Retinal pigment epithelial cell (primary cell): ENCODE measurements around the gene PLSCR3.

ENCODE experiments used
- DNase-seq: peaks from one replicate; pipeline ENCODE4 v3.0.0-alpha.2; 2010; ENCODE audit warnings: low read depth
- H3K4me3 ChIP-seq: 2 replicates; pipeline ENCODE4 v1.5.1; 2011; ENCODE audit warnings: mild to moderate bottlenecking, low read length, control low read depth, moderate library complexity
- CTCF ChIP-seq: conservative IDR thresholded peaks from 2 replicates; pipeline ENCODE4 v1.5.1; 2011; ENCODE audit warnings: low read depth, low read length, control low read depth, inconsistent platforms

Gene PLSCR3

GRCh38 chr17:7407485-7408251 lies 13.3 kb upstream of the PLSCR3 start, which contains the start of gene NLGN2:
Gene NLGN2 (plus strand): TSS chr17:7407845. CDS start chr17:7408256, 411 bp downstream.
- H3K4me3 ChIP-seq: no peak within 1 kb of the TSS
- no peak for TF ChIP-seq CTCF
- no peak for DNase-seq

GRCh38 chr17:7407082-7407481 lies 12.8 kb upstream of the PLSCR3 start:
- no peak for DNase-seq
- no peak for TF ChIP-seq CTCF
- no peak overlapping the region for H3K4me3 ChIP-seq

- TF ChIP-seq CTCF: no peak
- no peak overlapping the region for H3K4me3 ChIP-seq
- no peak for DNase-seq
These were observed 12.0 kb upstream of the PLSCR3 start for GRCh38 chr17:7406235-7406825.

- TF ChIP-seq CTCF: no peak
- DNase-seq: no peak
- H3K4me3 ChIP-seq: peak overlapping the region; percentile 49
These were observed 11.3 kb upstream of the PLSCR3 start for GRCh38 chr17:7405350-7406234.

GRCh38 chr17:7404737-7405349 lies 10.5 kb upstream of the PLSCR3 start:
- H3K4me3 ChIP-seq: peak overlapping the region; percentile 49
- no peak for TF ChIP-seq CTCF
- DNase-seq: no peak

GRCh38 chr17:7403977-7404736 lies 9.8 kb upstream of the PLSCR3 start, which contains the start of gene TMEM256:
Gene TMEM256 (minus strand): TSS chr17:7404097. CDS start chr17:7404084, 13 bp downstream.
- peak within 1 kb of the TSS; percentile 77 for H3K4me3 ChIP-seq
- TF ChIP-seq CTCF: no peak
- peak; percentile 98 for DNase-seq
